CMK (cell line): ENCODE measurements around the gene PPP1R3F.
"Not testable (repeated sequence)": the region's sequence is repeated elsewhere in the genome, so short reads cannot be mapped to it uniquely, and the experiment has no call there.

Source experiments
- DNase-seq: peaks from one replicate; pipeline ENCODE4 v3.0.0-alpha.2; 2010; ENCODE audit warnings: low read depth

Gene PPP1R3F

DNA sequence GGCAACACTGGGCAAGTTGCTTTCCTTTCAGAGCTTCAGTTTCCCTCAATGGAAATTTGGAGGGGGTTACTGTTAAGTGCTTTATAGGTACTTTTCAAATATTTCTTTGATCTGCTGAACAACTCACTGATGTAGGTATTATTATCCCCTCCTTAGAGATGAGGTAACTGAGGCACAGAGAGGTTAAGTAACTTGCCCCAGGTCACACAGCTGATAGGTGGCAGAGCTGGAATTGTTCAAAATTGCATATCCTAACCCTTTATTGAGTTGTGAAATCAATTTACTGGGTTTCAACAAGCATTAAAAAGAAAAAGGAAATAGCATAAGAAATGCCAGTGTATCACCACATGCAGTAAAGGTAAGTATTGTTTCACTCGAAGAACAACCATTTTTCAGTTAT lies 6.6 kb downstream of the PPP1R3F start:
- DNase-seq: no peak

DNA sequence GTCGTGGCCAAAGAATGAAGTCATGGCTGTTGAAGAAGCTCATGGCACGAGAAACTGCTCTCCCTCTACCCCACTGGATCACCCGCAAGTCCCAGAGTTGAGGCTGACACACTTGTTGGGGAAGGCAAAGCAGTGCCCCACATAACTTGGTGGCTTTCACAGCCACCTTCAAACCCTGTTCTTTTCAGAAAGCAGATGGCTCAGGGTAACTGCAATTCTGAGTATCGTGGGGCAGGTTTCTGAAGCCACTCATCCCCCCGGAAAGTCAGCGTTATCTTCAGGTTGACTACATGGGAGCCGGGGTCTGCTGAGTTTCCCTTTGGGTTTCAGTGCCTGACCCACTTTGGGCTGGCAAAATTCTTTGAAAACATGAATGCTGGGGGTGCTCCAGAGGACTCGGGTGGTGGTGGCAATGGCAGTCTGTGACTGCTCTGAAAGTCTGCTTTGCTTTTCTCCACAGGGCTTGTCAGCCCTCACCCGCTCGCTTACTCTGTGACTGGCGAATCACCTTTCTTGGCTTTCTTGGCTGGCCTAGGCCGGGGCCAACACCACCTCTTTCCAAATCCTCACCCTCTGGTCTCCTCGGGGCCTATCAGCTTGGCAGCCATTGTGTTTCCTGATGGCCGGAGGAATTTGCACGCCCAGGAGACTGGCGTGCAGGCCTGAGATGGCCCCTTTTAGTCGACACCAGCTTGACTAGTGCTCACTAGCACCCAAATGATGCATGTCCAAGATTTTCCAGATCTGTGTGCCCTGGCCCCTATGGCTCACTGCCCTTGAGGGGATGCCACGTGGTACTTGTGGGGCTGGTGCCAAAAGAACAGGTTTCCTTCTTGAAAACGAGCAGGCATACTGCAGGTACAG lies 7.3 kb downstream of the PPP1R3F start:
- no peak for DNase-seq

DNA sequence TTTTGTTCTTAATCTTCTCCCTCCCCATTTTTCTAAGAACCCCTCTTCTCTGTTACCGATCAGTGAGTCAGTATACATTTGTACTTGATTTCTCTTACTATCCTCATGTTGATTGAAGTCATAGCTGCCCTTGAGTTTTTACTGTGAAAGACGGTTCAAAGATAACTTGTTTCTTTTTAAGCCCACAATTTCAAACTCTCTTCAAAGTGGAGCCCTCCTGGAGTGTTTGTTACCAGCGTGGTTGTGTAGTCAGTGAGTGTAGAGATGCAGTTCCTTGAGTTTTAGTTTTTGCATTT lies 7.9 kb downstream of the PPP1R3F start:
- DNase-seq: no peak

DNA sequence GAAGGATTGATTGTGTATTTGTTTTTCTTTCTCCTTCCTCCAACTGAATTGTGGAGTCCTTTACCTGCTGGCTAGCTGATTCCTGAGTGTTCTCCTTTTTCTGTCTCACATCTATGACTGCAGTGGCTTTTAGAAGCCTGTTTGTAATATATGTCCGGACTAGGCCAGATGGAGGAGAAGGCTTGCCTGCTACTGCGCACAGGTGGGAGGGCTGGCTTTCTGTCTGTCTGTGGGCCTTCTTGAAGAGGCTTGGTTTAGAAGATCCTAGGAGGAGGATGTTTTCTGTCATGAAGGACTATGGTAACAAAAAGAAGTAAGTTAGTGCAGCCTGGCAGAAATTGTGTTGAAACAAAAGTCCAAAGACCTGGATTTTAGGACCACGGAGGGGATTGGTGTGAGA lies 8.5 kb downstream of the PPP1R3F start:
- DNase-seq: no peak

DNA sequence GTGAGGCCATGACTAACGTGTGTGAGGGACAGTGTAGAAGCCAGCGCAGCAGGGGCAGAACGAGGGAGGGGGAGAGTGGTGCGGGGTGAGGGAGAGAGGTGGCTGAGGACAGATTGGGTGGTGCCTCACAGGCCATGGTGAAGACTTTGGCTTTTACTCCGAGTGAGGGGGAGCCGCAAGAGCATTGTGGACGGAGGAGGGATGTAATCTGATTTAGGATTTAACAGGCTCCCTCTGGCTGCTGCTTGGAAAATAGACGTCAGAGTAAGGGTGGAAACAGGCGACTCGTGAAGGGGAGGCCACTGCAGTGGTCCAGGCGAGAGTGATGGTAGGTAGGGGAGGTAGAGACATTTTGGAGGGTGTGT lies 13.0 kb downstream of the PPP1R3F start:
- no peak for DNase-seq

DNA sequence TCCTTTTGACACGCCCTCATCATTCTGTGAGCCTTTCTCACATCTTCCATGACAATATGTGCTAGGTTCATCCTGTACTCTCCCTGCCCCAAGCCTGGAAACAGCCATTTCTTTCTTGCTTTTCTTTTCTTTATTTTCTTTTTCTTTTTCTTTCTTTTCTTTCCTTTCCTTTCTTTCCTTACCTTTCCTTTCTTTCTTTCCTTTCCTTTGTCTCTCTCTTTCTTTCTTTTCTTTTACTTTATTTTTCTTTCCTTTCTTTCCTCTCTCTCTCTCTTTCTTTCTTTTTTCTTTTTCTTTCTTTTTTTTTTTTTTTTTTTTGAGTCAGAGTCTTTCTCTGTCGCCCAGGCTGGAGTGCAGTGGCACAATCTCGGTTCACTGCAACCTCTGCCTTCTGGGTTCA lies 14.6 kb downstream of the PPP1R3F start:
- no peak for DNase-seq

DNA sequence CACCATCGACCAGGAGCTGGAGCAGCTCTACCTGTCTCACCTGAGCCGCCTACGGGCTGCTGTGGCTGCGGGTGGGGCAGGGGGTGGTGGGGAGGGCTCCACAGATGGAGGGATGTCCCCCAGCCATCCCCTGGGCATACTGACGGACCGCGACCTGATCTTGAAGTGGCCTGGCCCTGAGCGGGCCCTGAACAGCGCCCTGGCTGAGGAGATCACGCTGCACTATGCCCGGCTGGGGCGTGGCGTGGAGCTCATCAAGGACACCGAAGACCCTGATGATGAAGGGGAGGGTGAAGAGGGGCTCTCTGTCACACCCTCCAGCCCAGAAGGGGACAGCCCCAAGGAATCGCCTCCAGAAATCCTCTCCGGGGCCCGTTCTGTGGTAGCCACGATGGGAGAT lies 16.5 kb downstream of the PPP1R3F start:
- no peak for DNase-seq

DNA sequence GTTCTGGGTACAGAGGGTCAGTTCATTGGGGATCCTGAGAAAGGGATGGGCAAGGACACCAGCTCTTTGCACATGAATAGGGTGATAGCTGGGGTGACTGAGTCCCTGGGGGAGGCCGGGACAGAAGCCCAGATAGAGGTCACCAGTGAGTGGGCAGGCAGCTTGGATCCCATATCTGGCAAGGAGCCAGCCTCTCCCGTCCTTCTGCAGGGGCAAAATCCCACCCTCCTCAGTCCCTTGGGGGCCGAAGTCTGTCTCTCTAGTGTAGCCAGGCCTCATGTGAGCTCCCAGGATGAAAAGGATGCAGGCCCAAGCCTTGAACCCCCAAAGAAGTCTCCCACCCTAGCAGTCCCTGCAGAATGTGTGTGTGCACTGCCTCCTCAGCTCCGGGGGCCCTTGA lies 17.0 kb downstream of the PPP1R3F start:
- no peak for DNase-seq

DNA sequence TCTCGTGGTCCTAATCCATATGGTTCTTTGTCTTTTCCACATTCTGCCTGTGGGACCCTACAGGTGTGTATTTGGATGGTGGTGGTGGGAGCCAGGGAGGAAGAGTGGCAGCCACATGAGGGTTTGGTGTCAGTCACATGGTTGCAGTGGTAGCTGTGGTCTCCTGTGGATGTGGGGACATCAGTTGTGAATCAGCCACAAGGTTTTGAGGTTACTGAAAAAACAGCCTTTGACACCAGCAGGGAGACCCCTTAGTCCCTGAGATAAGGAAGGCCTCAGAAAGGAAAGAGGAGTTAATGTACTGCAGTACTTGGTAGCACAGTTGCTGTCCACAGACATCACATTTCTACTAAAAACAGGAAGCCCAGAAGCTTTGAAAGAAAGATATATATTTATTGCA lies 18.1 kb downstream of the PPP1R3F start:
- DNase-seq: no peak

DNA sequence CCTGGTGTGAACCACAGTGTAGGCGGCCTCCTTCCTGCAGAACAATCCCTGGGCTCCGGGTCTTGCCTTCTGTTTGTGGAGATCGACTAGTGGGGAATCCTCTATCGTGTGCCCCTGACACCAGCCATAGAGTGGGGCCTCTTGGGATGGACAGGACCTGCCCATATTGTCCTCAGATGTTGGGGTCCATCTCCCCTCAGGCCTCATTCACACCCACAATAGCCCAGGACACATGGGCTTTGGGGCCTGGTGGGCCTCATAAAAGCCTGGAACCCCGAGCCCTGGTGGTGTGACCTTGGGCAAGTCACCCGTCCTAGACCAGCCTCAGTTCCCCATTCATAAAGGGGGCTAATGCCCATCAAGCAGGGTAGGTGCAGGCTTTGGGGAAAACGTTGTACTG lies 20.6 kb downstream of the PPP1R3F start:
- no peak for DNase-seq

DNA sequence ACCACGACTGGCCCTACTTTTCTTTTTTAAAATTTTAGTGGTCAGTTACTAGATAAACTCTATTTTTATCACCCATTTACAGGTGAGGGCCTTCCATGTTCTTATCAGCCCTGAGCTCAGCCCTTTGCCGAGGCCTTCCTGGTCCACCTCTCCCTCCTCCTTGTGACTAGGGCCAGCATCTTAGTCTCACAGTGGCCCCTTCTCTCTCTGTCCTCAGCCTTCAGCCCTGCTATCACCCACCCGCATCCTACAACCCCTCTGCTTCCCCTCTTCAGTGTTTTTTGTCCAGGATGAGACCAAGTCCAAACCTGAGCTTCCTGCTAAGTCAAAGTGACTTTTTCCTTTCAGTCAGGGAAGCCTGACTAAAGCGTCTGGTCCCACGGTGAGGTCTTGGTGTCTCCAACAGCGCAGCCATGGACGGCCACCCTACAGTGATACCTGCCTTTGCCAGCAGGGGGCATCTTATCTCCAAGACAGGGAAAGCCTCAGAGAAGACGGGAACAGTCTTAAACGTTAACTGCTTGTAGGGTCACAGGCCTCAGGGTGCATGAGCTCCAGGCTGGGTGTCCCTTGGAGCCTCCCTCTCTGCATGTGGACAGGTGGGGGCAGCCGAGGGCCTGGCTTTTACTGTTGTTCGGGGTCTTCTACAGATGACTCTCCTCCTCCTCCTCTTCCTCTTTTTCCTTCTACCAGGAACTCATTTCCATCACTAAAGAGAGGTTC lies 22.2 kb downstream of the PPP1R3F start:
- peak; percentile 42 for DNase-seq

DNA sequence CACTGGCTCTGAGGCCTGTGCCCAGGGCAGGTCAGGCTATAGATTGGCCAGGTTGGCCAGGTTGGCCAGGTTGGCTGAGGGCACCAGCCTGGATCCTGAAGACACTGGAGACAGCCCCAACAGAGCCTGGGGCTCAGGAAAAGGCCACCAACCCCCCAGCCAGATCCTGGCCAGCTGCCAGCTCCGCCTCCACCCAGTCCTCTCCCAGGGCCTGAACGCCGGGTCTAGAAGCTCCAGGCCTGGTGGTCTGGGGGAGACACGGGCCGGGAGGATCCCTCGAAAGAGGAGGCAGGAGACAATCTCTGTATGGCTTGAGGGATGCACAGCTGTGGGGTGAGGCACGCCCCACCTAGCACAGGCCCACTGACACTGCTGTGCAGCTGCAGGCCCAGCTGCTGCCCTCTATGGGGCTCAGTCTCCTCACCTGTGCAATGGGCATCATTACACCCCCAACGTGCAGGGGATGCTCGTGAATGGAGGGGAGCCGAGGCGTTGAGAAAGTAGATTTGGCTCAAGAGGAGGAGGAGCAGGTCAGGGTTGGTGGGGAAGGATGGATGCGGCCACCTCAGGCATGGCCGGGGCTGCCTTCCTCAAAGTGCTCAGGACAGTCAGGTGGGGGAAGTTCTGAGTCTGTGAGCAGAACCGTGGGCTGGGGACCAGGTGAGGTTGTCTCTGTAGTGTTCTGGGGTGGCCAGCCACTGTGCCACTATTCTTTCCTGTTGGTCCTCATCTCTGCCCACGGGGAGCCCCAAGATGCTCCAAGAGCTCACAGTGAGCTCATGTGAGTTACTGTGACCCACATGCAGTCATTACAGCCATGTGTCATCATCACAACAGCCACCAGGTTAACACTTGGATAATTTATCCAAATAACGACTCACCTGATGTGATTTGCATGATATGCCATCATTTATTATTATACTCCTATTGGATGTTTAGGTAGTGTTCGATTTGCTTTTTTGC lies 23.1 kb downstream of the PPP1R3F start:
- no peak for DNase-seq

DNA sequence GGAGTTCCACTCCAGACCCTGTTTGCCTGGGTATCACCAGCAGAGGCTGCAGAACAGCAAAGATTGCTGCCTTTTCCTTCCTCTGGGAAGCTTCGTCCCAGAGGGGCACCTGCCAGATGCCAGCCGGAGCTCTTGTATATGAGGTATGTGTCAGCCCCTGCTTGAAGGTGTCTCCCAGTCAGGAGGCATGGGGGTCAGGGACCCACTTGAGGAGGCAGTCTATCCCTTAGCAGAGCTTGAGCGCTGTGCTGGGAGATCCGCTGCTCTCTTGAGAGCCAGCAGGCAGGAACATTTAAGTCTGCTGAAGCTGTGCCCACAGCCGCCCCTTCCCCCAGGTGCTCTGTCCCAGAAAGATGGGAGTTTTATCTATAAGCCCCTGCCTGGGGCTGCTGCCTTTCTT lies 29.7 kb downstream of the PPP1R3F start:
- not testable (repeated sequence) for DNase-seq

DNA sequence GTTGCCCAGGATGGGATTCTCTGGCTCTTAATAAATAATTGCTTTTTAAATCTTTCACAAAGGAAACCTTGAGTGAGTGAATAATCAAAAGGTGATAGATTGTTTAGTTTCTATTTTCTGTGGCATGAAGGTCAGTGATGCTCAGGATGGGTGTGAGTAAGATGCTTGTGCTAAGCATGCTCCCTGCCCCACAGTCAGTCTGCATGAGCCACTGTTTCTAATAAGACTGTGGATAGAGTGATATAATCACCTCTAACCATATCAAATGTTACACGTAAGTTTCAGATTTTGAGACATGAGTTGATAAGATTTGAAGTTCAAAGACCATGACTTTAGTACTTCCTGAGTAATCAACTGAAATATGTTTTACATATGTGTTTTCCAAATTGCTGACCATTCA lies 31.1 kb downstream of the PPP1R3F start:
- DNase-seq: no peak

DNA sequence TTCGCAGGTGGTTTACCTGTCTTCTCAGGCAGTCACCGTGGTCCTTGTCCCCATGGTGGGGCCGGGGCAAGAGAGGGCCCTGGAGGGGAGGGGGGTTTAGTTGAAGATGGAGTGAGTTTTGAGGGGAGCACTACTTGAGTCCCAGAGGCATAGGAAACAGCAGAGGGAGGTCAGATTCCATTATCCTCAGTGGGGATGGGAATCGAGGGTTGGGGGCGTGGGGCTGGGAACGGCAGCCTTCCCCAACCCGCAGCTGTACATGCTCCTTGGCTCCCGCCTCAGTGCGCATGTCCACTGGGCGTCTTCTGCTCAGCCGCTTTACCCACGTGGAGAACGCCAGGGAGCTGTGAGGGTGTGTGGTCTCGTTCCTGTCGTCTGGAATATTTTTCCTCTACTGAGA lies 33.8 kb downstream of the PPP1R3F start, which contains the start of gene GAGE10:
TSS of gene GAGE10 (plus strand) at position 301 of the 400 bp plus-strand sequence. CDS start 1,214 bp downstream, outside the sequence.
- no peak for DNase-seq

DNA sequence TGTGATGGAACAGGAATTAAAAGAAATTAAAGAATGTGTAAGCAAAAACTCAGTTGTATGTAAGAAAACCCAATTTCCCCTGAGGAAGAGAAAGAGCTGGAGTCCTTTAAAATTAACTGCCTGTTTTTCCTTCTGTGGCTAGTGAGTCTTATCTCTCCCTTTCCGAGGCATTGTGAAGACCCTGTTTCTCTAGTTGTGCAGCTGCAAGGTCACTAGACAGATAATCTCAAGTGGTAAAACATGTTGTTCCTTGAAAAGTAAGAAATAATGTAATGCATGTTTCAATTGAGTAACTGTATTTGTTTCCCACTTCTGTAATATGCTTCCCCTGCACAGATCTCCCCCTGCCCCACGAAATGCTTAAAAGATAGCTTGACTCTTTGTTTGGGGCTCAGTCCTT lies 38.2 kb downstream of the PPP1R3F start:
- DNase-seq: not testable (repeated sequence)

DNA sequence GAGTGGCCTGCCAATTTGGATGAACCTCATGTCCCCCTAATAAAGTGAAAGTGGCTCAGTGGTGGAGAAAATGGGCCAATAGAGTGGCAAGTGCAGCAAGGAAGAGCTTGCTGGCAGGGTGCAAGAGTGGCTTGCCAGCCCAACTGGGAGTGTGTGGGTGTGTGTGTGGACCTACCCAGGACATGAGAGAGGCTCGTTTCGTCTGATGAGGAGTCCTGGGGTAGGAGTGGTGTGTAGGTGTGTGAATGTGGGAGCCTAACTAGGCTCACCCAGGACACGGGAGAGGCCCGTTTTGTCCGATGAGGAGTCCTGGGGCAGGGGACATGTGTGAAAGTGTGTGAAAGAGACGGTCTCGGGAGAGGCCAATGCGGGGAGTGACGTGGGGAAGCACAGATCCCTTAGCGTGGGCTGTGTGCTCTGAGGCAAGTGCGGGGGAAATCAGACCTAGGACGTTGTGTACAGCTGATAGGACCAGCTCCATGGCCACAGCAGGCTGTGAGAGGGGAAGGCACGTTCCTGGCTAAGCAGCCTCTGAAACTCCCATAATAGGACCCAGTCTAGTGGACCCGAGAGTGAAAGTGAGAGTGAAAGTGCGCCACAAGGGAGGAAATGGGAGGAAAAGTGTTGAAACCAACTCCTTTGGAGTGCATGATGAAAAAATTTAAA lies 39.1 kb downstream of the PPP1R3F start:
- DNase-seq: no peak

DNA sequence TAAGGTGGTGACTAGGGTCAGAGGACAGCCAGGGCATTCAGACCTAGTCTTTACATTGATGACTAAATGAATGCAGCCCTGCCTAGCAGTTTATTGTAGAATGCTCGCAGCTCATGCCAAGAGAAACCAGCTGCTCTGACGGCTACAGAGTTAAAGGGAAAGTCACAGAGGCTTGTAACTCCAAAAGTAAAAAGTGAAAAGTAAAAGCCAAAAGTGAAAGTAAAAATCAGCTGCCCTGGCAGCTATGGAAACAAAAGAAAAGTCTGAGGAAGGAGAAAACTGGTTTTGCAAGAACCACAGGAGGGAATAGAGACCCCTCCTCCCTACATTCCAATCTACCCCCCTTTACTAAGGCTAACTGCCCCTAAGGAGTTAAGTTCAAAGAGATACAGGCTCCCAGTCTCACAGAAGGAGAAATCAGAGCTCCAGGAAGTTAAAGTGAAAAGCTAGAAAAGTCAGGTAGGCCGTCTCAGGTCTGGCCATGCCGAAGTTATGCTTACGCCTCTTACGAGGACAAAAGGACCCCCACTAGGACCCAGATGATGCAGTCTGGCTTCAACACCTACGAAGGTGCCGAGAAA lies 39.9 kb downstream of the PPP1R3F start:
- DNase-seq: no peak

DNA sequence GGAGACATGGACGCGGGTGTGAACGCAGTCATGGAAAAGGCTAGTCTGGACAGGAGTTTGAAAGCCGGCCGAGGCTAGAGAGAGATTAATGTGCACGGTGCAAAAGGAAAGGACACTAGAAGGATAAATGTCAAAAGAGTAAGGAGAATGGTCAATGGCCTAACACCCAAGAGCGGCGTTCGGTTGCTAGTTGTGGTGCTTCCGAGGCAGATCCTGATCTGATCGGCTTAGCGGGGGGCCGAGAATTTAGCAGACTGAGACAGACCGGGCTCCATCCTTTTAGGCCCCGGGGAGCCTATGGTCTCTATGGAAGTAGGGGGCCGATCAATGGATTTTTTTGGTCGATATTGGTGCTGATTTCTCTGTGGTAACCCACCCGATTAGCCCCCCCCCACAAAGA lies 40.8 kb downstream of the PPP1R3F start:
- DNase-seq: no peak

DNA sequence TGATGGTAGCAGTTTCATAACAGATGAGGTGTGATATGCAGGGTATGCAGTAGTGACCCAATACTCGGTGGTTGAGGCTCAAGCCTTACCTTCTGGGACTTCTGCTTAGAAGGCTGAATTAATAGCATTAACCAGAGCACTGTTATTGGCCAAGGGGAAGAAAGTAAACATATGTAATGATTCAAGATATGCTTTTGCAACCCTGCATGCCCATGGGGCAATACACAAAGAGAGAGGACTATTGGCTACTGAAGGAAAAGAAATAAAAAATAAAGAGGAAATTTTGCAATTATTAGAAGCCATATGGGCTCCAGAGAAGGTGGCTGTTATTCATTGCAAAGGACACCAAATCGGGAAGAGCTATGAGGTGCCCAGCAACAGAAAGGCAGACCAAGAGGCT lies 42.6 kb downstream of the PPP1R3F start:
- DNase-seq: no peak

DNA sequence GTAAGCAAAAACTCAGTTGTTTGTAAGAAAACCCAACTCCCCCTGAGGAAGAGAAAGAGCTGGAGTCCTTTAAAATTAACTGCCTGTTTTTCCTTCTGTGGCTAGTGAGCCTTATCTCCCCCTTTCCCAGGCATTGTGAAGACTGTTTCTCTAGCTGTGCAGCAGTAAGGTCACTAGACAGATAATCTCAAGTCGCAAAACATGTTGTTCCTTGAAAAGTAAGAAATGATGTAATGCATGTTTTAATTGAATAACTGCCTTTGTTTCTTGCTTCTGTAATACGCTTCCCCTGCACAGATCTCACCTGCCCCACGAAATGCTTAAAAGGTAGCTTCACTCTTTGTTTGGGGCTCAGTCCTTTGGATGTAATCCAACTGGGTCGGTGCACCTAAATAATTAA lies 46.5 kb downstream of the PPP1R3F start:
- DNase-seq: no peak

DNA sequence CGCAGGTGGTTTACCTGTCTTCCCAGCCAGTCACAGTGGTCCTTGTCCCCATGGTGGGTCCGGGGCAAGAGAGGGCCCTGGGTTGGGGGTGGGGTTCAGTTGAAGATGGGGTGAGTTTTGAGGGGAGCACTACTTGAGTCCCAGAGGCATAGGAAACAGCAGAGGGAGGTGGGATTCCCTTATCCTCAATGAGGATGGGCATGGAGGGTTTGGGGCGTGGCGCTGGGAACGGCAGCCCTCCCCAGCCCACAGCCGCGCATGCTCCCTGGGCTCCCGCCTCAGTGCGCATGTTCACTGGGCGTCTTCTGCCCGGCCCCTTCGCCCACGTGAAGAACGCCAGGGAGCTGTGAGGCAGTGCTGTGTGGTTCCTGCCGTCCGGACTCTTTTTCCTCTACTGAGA lies 52.1 kb downstream of the PPP1R3F start, which contains the start of gene GAGE12J:
TSS of gene GAGE12J (plus strand) at position 301 of the 400 bp plus-strand sequence. CDS start 1,157 bp downstream, outside the sequence.
- not testable (repeated sequence) for DNase-seq
